Measurements from ENCODE around the gene JADE3.

JADE3 gene

GRCh38 chrX:47101206-47101605, 189.0 kb downstream of the JADE3 start:
- H3K36me3 ChIP-seq = no peaks in the 10 kb centered on the region
- no peak overlapping the region for H3K4me3 ChIP-seq (ENCODE audit: low read depth, low read length)
- no peak for DNase-seq
- H3K27ac ChIP-seq = no peak overlapping the region
- H3K9me3 ChIP-seq (ENCODE audit: severe bottlenecking) = peaks cover 4% of the 10 kb centered on the region
- peaks cover 4% of the 10 kb centered on the region for H3K27me3 ChIP-seq (ENCODE audit: insufficient read depth, low read depth, severe bottlenecking)
- TF ChIP-seq CTCF (IDR thresholded peaks at IDR 0.05; ENCODE audit: low read depth, low read length) = no peak
